Measurements from ENCODE around the gene MPPED1. TPM values are rescaled to one million over a fixed set of nuclear protein-coding genes. Genes with fewer than 3 reads are reported as not detected.

Gene MPPED1
- total and polyA plus RNA-seq, 4 experiments from 2014 or later = not detected

DNA sequence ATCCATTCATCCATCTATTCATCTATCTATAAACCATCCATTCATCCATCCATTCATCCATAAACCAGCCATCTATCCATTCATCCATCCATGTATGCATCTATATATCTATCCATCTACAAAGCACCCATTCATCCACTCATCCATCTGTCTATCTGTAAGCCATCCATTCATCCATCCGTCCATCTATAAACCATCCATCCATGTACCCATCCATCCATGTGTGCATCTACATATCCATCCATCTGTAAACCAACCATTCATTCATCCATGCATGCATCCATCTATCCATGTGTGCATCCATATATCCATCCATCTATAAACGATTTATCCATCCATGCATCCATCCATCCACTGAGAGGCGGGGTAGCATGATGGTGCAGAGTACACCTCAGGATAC, 58.4 kb downstream of the MPPED1 start:
- POLR2A ChIA-PET (ENCODE audit: partially characterized antibody) = no interaction called here
- no peak overlapping the region for H3K4me3 Mint-ChIP-seq
- no peaks in the 10 kb centered on the region for H3K36me3 Mint-ChIP-seq
- H3K27ac ChIP-seq (ENCODE audit: low read depth, low read length) = no peak overlapping the region
- no peaks in the 10 kb centered on the region for H3K36me3 ChIP-seq (ENCODE audit: insufficient read depth, low read length)
- intact Hi-C loops (cut with micrococcal nuclease) = no loop called here
- H3K4me1 ChIP-seq (ENCODE audit: insufficient read depth, low read length) = no peaks in the 10 kb centered on the region
- no peak overlapping the region for H3K4me3 ChIP-seq (ENCODE audit: low read length in 2 of 2)
- no peak for DNase-seq
- H3K9me3 ChIP-seq (ENCODE audit: control insufficient read depth in 1 of 2, low read length in 2 of 2) = no peaks in the 10 kb centered on the region
- H3K27ac Mint-ChIP-seq = no peak overlapping the region
- CTCF ChIA-PET (ENCODE audit: partially characterized antibody) = no interaction called here
- H3K4me1 Mint-ChIP-seq = no peaks in the 10 kb centered on the region
- H3K27me3 Mint-ChIP-seq = peaks cover 26 to 43% of the 10 kb centered on the region in 2 donors
- H3K9me3 Mint-ChIP-seq = peaks cover 0 to 2% (median 0%) of the 10 kb centered on the region in 8 donors
- peaks cover 3% of the 10 kb centered on the region for H3K27me3 ChIP-seq (ENCODE audit: insufficient read depth, low read length)

DNA sequence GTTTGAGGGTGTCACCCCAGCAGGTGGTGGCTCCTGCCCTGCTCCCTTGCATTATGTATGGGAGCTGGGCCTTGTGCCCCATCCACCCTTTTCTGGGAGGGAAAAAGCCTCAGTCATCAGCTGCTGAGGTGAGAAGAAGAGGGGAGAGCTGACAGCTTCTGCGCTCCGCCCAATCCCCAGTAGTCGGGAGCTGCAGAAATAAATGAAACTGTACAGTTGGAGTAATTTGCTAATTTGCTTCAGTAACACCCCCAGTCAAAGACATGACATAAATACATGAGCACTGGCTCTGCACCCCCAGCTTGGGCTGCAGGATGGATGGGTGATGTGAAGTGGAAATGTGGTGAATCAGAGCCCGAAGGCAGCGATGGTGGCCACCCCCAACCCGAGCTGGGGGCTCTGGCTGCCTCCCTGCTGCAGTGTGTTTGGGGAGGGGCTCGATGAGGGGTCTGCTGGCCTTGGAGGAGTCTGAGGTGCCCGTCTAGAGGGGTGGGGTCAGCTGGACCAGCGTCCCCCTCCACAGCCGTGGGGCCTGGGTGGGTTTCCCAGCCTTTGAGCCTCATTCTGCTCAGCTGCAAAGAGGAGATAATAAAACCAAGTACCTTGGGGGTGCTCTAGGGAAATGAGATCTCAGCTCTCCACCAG, 59.2 kb downstream of the MPPED1 start:
- no peak for DNase-seq
- intact Hi-C loops (cut with micrococcal nuclease) = no loop called here
- Mint-ChIP-seq H3K27me3 (peaks cover 24 to 39% of the 10 kb centered on the region in 2 donors), H3K4me3 (no peak overlapping the region), H3K9me3 (peaks cover 0 to 2% (median 0%) of the 10 kb centered on the region in 8 donors), H3K4me1 (no peaks in the 10 kb centered on the region), H3K27ac (no peak overlapping the region), H3K36me3 (no peaks in the 10 kb centered on the region)
- H3K36me3 ChIP-seq (ENCODE audit: insufficient read depth, low read length) = no peaks in the 10 kb centered on the region
- no peaks in the 10 kb centered on the region for H3K9me3 ChIP-seq (ENCODE audit: control insufficient read depth in 1 of 2, low read length in 2 of 2)
- H3K27me3 ChIP-seq (ENCODE audit: insufficient read depth, low read length) = peaks cover 3% of the 10 kb centered on the region
- H3K4me3 ChIP-seq (ENCODE audit: low read length in 2 of 2) = no peak overlapping the region
- ChIA-PET POLR2A (ENCODE audit: partially characterized antibody) (no interaction called here), CTCF (ENCODE audit: partially characterized antibody) (no interaction called here)
- no peak overlapping the region for H3K27ac ChIP-seq (ENCODE audit: low read depth, low read length)
- H3K4me1 ChIP-seq (ENCODE audit: insufficient read depth, low read length) = no peaks in the 10 kb centered on the region

DNA sequence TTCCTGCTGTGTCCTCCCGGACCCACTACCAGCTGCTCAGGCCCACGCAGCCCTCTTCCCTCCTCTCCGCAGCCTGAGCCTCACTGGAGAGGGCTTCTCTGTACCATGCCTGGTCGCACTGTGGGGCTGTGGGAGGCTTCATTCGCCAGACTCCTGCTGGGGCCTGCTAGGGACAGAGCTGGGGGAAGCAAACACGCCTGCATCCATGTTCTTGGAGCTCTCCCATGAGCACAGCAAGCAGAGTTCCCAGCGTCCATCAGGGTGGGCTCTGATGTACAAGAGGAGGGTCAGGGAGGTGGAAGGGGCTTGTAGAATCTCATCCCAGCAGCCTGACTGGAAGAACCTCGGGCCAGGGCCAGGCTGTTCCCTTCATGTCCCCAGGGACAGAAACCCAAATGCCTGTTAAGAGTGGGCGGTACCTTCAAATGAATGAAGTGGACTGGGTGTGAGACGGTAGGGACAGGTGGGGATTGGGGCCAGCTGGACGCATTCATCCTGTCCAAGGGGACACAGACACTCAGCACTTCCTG, 59.9 kb downstream of the MPPED1 start:
- peaks cover 23 to 37% of the 10 kb centered on the region in 2 donors for H3K27me3 Mint-ChIP-seq
- H3K4me1 Mint-ChIP-seq = no peaks in the 10 kb centered on the region
- no peaks in the 10 kb centered on the region for H3K36me3 ChIP-seq (ENCODE audit: insufficient read depth, low read length)
- peaks cover 3% of the 10 kb centered on the region for H3K27me3 ChIP-seq (ENCODE audit: insufficient read depth, low read length)
- DNase-seq = no peak
- ChIA-PET POLR2A (ENCODE audit: partially characterized antibody) (no interaction called here), CTCF (ENCODE audit: partially characterized antibody) (no interaction called here)
- no peaks in the 10 kb centered on the region for H3K36me3 Mint-ChIP-seq
- H3K9me3 Mint-ChIP-seq = peaks cover 0 to 2% (median 0%) of the 10 kb centered on the region in 8 donors
- no peaks in the 10 kb centered on the region for H3K4me1 ChIP-seq (ENCODE audit: insufficient read depth, low read length)
- H3K4me3 ChIP-seq (ENCODE audit: low read length in 2 of 2) = no peak overlapping the region
- no peak overlapping the region for H3K27ac ChIP-seq (ENCODE audit: low read depth, low read length)
- no peaks in the 10 kb centered on the region for H3K9me3 ChIP-seq (ENCODE audit: control insufficient read depth in 1 of 2, low read length in 2 of 2)
- intact Hi-C loops (cut with micrococcal nuclease) = no loop called here
- H3K27ac Mint-ChIP-seq = peak overlapping the region in 1 of 7 donors; percentile 11
- no peak overlapping the region for H3K4me3 Mint-ChIP-seq

- Mint-ChIP-seq H3K9me3 (no peaks in the 10 kb centered on the region), H3K27me3 (peaks cover 21 to 28% of the 10 kb centered on the region in 2 donors), H3K4me3 (no peak overlapping the region), H3K27ac (no peak overlapping the region), H3K4me1 (no peaks in the 10 kb centered on the region), H3K36me3 (no peaks in the 10 kb centered on the region)
- no peaks in the 10 kb centered on the region for H3K9me3 ChIP-seq (ENCODE audit: control insufficient read depth in 1 of 2, low read length in 2 of 2)
- no peaks in the 10 kb centered on the region for H3K36me3 ChIP-seq (ENCODE audit: insufficient read depth, low read length)
- no peak overlapping the region for H3K4me3 ChIP-seq (ENCODE audit: low read length in 2 of 2)
- H3K4me1 ChIP-seq (ENCODE audit: insufficient read depth, low read length) = no peaks in the 10 kb centered on the region
- no peak overlapping the region for H3K27ac ChIP-seq (ENCODE audit: low read depth, low read length)
- POLR2A ChIA-PET (ENCODE audit: partially characterized antibody) = no interaction called here
- H3K27me3 ChIP-seq (ENCODE audit: insufficient read depth, low read length) = peaks cover 3% of the 10 kb centered on the region
- intact Hi-C loops (cut with micrococcal nuclease) = no loop called here
- CTCF ChIA-PET (ENCODE audit: partially characterized antibody) = no interaction called here
- DNase-seq = no peak
These were observed 61.2 kb downstream of the MPPED1 start for GRCh38 chr22:43473031-43473430.

DNA sequence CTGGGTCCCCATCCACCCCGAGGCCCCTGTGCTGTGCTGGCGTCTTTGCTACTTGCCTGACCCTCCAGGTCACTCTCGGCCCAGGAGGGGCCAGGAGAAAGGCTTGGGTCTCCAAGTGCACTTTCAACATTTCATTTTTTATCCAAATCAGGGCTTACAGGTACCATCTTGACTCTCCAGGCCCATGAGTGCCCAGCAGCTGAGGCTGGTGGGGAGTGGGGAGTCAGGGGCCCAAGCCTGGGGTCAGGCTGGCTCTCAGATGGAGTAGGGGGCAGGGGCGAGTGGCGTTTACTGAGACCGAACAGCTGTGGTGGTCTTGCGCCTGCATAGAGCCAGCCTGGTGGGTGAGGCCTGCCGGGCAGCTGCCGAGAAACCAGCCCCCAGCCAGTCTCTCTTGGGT, 61.6 kb downstream of the MPPED1 start:
- no peaks in the 10 kb centered on the region for H3K9me3 ChIP-seq (ENCODE audit: control insufficient read depth in 1 of 2, low read length in 2 of 2)
- H3K36me3 Mint-ChIP-seq = no peaks in the 10 kb centered on the region
- intact Hi-C loops (cut with micrococcal nuclease) = no loop called here

DNA sequence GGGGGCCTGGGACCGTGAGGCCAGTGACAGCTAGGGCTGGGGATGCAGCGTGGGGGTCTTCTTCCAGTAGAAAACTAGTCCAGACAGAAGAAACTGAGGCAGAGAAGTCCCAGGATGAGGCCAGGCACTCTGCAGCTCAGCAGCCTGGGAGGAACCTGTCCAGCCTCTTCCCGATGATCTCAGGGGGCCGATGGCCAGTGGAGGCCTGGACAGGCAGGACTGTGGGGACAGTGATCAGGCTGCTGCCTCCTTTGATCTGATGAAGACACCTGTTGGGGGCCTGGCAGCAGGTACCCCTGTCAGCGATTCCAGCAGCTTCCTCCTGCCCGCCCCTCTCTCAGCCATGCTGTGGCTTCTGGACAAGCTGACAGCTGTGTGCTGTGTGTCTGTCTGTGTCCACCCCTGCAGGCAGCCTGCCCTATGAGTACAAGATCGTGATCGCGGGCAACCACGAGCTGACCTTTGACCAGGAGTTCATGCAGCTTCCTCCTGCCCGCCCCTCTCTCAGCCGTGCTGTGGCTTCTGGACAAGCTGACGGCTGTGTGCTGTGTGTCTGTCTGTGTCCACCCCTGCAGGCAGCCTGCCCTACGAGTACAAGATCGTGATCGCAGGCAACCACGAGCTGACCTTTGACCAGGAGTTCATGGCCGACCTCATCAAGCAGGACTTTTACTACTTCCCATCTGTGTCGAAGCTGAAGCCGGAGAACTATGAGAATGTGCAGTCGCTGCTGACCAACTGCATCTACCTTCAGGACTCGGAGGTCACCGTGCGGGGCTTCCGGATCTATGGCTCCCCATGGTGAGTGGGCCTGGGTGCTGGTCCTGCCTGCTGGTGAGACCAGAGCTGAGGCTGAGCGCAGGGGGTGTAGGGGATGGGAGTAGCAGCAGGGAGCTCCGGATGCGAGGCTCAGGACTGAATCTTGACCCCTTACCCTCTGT, 62.6 kb downstream of the MPPED1 start:
- H3K27me3 ChIP-seq (ENCODE audit: insufficient read depth, low read length) = peaks cover 3% of the 10 kb centered on the region
- Mint-ChIP-seq H3K27ac (no peak overlapping the region), H3K36me3 (no peaks in the 10 kb centered on the region), H3K9me3 (no peaks in the 10 kb centered on the region), H3K4me3 (no peak overlapping the region), H3K27me3 (peaks cover 14 to 21% of the 10 kb centered on the region in 2 donors), H3K4me1 (no peaks in the 10 kb centered on the region)
- H3K4me3 ChIP-seq (ENCODE audit: low read length in 2 of 2) = no peak overlapping the region
- H3K36me3 ChIP-seq (ENCODE audit: insufficient read depth, low read length) = no peaks in the 10 kb centered on the region
- ChIA-PET POLR2A (ENCODE audit: partially characterized antibody) (no interaction called here), CTCF (ENCODE audit: partially characterized antibody) (no interaction called here)
- no peaks in the 10 kb centered on the region for H3K9me3 ChIP-seq (ENCODE audit: control insufficient read depth in 1 of 2, low read length in 2 of 2)
- H3K27ac ChIP-seq (ENCODE audit: low read depth, low read length) = no peak overlapping the region
- DNase-seq = no peak
- intact Hi-C loops (cut with micrococcal nuclease) = no loop called here
- H3K4me1 ChIP-seq (ENCODE audit: insufficient read depth, low read length) = no peaks in the 10 kb centered on the region

More for the DNA sequence above, 61.6 kb downstream of the MPPED1 start:
- H3K4me1 Mint-ChIP-seq = no peaks in the 10 kb centered on the region
- peaks cover 3% of the 10 kb centered on the region for H3K27me3 ChIP-seq (ENCODE audit: insufficient read depth, low read length)
- peaks cover 19 to 27% of the 10 kb centered on the region in 2 donors for H3K27me3 Mint-ChIP-seq
- POLR2A ChIA-PET (ENCODE audit: partially characterized antibody) = no interaction called here
- H3K27ac Mint-ChIP-seq = no peak overlapping the region
- DNase-seq = no peak
- CTCF ChIA-PET (ENCODE audit: partially characterized antibody) = no interaction called here
- H3K4me1 ChIP-seq (ENCODE audit: insufficient read depth, low read length) = no peaks in the 10 kb centered on the region
- H3K4me3 Mint-ChIP-seq = no peak overlapping the region
- H3K27ac ChIP-seq (ENCODE audit: low read depth, low read length) = no peak overlapping the region
- H3K36me3 ChIP-seq (ENCODE audit: insufficient read depth, low read length) = no peaks in the 10 kb centered on the region
- H3K9me3 Mint-ChIP-seq = no peaks in the 10 kb centered on the region
- H3K4me3 ChIP-seq (ENCODE audit: low read length in 2 of 2) = no peak overlapping the region

- H3K27me3 Mint-ChIP-seq = peaks cover 6 to 11% of the 10 kb centered on the region in 2 donors
- intact Hi-C loops (cut with micrococcal nuclease) = no loop called here
- no peaks in the 10 kb centered on the region for H3K9me3 Mint-ChIP-seq
- H3K4me1 Mint-ChIP-seq = no peaks in the 10 kb centered on the region
- ChIA-PET CTCF (ENCODE audit: partially characterized antibody) (no interaction called here), POLR2A (ENCODE audit: partially characterized antibody) (no interaction called here)
- H3K36me3 Mint-ChIP-seq = no peaks in the 10 kb centered on the region
- no peaks in the 10 kb centered on the region for H3K4me1 ChIP-seq (ENCODE audit: insufficient read depth, low read length)
- no peak overlapping the region for H3K4me3 ChIP-seq (ENCODE audit: low read length in 2 of 2)
- no peaks in the 10 kb centered on the region for H3K36me3 ChIP-seq (ENCODE audit: insufficient read depth, low read length)
- H3K9me3 ChIP-seq (ENCODE audit: control insufficient read depth in 1 of 2, low read length in 2 of 2) = no peaks in the 10 kb centered on the region
- H3K27ac Mint-ChIP-seq = no peak overlapping the region
- H3K27ac ChIP-seq (ENCODE audit: low read depth, low read length) = no peak overlapping the region
- no peak overlapping the region for H3K4me3 Mint-ChIP-seq
- no peaks in the 10 kb centered on the region for H3K27me3 ChIP-seq (ENCODE audit: insufficient read depth, low read length)
- DNase-seq = no peak
These were observed 63.8 kb downstream of the MPPED1 start for GRCh38 chr22:43475549-43476076.

Data from CD4-positive, alpha-beta memory T cell (primary cell).